Right atrium auricular region (tissue), 2 donors: ENCODE results near the gene PSMG4. TPM values are rescaled to one million over a fixed set of nuclear protein-coding genes. Genes with fewer than 3 reads are reported as not detected.

Experiments
- DNase-seq: peaks from one replicate; pipeline ENCODE4 v3.0.0-alpha.2; 2019; ENCODE audit warnings: low spot score
- H3K27ac ChIP-seq, 2 donors: fragments of 200-600 bp; sonication (generic); 1 replicate in 1 of 2; 2 replicates in 1 of 2; pipeline ENCODE4 v1.5.1; 2016 to 2019
- H3K27me3 ChIP-seq, 2 donors: fragments of 200-600 bp; sonication (generic); one replicate each; pipeline versions ENCODE4 v1.5.1 to v1.6.0; 2017 to 2019
- H3K36me3 ChIP-seq: fragments of 200-600 bp; sonication (generic); one replicate; pipeline ENCODE4 v1.5.1; 2016
- H3K4me1 ChIP-seq, 2 donors: fragments of 200-600 bp; sonication (generic); one replicate each; pipeline versions ENCODE4 v1.5.1 to v1.6.0; 2017 to 2019
- H3K4me3 ChIP-seq, 2 donors: fragments of 200-600 bp; sonication (generic); 1 replicate in 1 of 2; 2 replicates in 1 of 2; pipeline ENCODE4 v1.5.1; 2017 to 2019; ENCODE audit warnings: mild to moderate bottlenecking in 1 of 2, moderate library complexity in 1 of 2
- H3K9me3 ChIP-seq, 2 donors: fragments of 200-600 bp; sonication (generic); one replicate each; pipeline ENCODE4 v1.5.1; 2019
- total RNA-seq, 2 donors: library from RNA; depleted of rRNA; stranded (reverse); fragments of >200 nt; gene quantifications; one replicate each; pipeline ENCODE4 v1.1.0, GENCODE V29; 2016
- TF ChIP-seq, protein P1 (sequence below), 2 donors: fragments of 200-600 bp; sonication (generic); IDR thresholded peaks; one replicate each; pipeline ENCODE4 v1.5.1; 2019; ENCODE audit warnings: antibody characterized with exemption in 2 of 2

The PSMG4 gene
- total RNA-seq, 2 donors from 2014 or later = 4.4 to 10.4 TPM

DNA sequence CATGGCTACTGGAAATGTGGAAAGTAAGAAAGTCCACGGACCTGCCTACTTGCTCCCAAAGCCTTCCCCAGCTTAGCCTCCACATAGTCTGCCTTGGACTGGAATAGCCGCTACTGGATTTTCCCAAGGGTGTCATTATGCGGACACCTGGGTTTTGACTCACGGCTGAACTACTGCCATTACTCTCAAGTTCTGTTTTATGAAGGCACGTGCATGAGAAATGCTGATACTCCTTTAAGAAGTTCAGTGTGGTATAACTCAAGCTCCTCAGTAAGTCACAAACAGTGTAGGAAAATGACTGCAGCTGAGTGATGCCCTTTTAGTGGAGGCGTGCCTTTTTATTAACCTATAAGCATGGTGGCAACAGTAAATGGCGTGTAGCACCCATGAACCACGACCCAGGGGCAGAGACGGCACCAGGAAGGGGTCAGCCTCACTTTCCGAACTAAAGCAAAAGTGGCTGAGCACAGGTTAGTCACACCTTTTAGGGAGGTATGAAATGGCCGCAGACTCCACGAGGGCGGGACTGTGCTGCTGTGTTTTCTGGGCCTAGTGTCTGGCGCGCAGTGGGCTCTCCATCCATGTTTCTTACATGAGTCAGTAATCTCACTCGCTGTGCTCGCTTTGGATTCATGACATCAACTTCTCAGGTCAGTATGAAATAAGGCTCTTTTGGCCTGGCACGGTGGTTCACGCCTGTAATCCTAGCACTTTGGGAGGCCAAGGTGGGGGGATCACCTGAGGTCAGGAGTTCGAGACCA lies 23.9 kb downstream of the PSMG4 start:
- Histone ChIP-seq H3K4me1 (peaks cover 0 to 22% of the 10 kb centered on the region in 2 donors), H3K4me3 (no peak overlapping the region)
- DNase-seq = no peak

DNA sequence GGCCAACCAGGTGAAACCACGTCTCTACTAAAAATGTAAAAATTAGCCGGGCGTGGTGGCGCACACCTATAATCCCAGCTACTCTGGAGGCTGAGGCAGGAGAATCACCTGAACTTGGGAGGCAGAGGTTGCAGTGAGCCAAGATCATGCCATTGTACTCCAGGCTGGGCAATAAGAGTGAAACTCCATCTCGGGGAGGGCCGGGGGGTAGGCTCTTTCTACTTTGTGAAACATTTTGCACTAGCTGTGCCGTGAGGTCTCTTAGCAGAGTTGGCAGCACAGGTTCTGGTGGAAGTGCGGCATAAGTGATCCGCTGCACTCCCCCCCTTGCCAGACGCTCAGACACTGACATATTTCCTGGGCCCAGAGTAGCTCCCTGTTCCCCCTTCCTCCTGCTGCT lies 24.5 kb downstream of the PSMG4 start:
- Histone ChIP-seq H3K27me3 (no peaks in the 10 kb centered on the region), H3K4me1 (peaks cover 0 to 22% of the 10 kb centered on the region in 2 donors), H3K36me3 (no peaks in the 10 kb centered on the region), H3K4me3 (no peak overlapping the region), H3K27ac (no peak overlapping the region), H3K9me3 (no peaks in the 10 kb centered on the region)
- DNase-seq = no peak
- TF ChIP-seq, protein P1, sequence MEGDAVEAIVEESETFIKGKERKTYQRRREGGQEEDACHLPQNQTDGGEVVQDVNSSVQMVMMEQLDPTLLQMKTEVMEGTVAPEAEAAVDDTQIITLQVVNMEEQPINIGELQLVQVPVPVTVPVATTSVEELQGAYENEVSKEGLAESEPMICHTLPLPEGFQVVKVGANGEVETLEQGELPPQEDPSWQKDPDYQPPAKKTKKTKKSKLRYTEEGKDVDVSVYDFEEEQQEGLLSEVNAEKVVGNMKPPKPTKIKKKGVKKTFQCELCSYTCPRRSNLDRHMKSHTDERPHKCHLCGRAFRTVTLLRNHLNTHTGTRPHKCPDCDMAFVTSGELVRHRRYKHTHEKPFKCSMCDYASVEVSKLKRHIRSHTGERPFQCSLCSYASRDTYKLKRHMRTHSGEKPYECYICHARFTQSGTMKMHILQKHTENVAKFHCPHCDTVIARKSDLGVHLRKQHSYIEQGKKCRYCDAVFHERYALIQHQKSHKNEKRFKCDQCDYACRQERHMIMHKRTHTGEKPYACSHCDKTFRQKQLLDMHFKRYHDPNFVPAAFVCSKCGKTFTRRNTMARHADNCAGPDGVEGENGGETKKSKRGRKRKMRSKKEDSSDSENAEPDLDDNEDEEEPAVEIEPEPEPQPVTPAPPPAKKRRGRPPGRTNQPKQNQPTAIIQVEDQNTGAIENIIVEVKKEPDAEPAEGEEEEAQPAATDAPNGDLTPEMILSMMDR (IDR thresholded peaks at IDR 0.05) = no peak

More for the DNA sequence above, 23.9 kb downstream of the PSMG4 start:
- Histone ChIP-seq H3K27ac (peak overlapping the region; percentile 13 to 60), H3K36me3 (no peaks in the 10 kb centered on the region), H3K27me3 (no peaks in the 10 kb centered on the region), H3K9me3 (no peaks in the 10 kb centered on the region)
- TF ChIP-seq, protein P1 (IDR thresholded peaks at IDR 0.05) = no peak

DNA sequence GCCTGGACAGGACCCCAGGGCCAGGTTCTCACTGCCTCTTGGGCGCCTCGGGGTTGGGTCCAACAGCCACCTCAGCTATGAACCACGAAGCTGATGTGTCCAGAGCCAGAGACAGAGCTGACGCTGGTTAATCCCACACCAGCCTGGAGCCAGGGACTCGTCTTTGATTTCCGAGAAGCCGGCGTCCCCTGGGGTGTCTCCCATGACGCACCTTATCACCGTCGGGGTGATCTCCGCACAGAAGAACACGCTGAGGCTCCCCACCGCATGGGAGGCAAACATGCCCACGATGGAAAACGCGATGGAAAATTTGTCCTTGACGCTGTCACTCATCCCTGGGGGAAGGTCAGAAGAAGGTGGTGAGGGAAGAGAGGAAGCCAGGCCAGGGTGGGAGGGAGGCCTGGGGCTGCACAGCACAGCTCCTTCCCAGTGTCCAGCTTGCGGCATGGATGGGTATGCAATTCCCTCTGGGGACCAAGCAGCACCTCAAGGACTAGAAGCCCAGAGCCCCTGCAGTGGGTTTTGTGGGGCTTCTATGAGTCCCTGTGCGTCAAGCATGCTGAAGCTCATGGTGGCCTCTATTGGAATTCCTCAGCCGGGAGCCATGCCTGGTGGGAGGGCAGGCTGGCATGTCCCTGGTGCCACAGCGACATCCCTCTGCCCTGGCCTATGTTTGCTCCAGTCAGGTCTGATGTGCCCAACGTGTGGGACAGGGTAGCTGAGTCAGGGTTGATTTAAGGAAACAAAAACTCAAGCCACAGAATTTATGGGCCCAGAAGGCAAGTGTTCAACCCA lies 25.1 kb downstream of the PSMG4 start:
- H3K9me3 ChIP-seq = no peaks in the 10 kb centered on the region
- H3K27me3 ChIP-seq = no peaks in the 10 kb centered on the region
- no peak for DNase-seq
- H3K4me3 ChIP-seq = no peak overlapping the region
- H3K27ac ChIP-seq = no peak overlapping the region
- peaks cover 0 to 22% of the 10 kb centered on the region in 2 donors for H3K4me1 ChIP-seq
- no peaks in the 10 kb centered on the region for H3K36me3 ChIP-seq
- TF ChIP-seq, protein P1 (IDR thresholded peaks at IDR 0.05) = no peak

DNA sequence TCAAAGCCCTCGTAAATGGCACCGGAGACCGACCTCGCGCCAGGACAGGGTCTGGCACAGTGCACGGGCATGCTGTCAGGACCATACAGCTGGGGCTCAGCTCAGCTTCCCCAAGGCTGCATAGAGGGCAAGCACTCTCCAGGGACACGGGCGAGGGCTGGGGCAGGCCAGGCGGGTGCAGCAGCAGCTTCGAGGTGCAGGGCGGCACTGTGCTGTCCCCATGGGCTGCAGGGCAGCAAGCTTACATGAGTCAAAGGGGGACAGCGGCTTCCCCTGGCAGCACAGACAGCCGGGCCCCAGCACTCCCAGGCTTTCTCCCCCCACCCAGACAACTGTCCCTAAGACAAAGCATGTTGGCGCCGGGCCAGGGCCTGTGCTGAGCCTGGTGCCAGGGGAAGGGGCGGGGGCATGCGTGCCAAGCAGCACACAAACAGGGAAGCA lies 25.7 kb downstream of the PSMG4 start:
- H3K4me1 ChIP-seq = peaks cover 0 to 22% of the 10 kb centered on the region in 2 donors
- no peak for DNase-seq
- no peak overlapping the region for H3K27ac ChIP-seq
- H3K9me3 ChIP-seq = no peaks in the 10 kb centered on the region
- H3K36me3 ChIP-seq = no peaks in the 10 kb centered on the region
- no peak overlapping the region for H3K4me3 ChIP-seq
- H3K27me3 ChIP-seq = no peaks in the 10 kb centered on the region
- TF ChIP-seq, protein P1 (IDR thresholded peaks at IDR 0.05) = no peak

DNA sequence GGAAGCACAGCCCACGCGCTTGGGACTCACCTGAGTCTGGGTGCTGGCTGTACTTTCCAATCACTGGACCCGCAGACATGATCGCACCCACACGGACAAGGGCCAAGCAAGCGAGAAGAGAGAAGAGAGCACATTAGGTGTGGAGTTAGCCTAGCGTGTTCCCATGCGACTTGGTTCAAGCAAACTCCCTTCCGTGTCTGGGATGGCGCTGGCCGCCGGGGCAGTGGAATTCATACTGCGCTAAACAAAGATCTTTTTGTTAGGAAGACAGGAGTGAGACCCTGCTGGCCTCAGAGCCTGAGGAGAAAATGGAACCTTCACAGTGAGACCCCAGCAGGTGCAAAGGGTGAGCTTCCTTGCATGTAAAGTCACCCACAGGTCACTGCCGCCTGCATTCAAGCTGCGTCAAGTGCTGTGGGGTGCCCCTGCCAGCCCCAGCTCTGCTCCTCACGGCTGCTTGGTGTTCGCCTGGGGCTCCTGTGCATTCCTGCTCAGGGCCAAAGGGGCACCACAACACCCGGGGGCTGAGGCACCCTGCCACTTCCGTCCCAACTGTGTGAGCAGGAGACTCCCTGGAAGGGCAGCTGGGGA lies 26.4 kb downstream of the PSMG4 start:
- TF ChIP-seq, protein P1 (IDR thresholded peaks at IDR 0.05) = no peak
- Histone ChIP-seq H3K27ac (no peak overlapping the region), H3K27me3 (no peaks in the 10 kb centered on the region), H3K9me3 (no peaks in the 10 kb centered on the region), H3K4me1 (peaks cover 0 to 22% of the 10 kb centered on the region in 2 donors), H3K36me3 (no peaks in the 10 kb centered on the region), H3K4me3 (no peak overlapping the region)
- DNase-seq = no peak
